ENCODE data around the gene PRAMEF10.
"Not testable (repeated sequence)": the region's sequence is repeated elsewhere in the genome, so short reads cannot be mapped to it uniquely, and the experiment has no call there.

The PRAMEF10 gene

GRCh38 chr1:12898170-12898569 lies at the start of gene PRAMEF10:
PRAMEF10 (minus strand) TSS chr1:12898270; CDS start chr1:12895847, 2,423 bp downstream.
- not testable (repeated sequence) for DNase-seq

- DNase-seq: not testable (repeated sequence)
These were observed 49.4 kb upstream of the PRAMEF10 start, which contains the start of gene PRAMEF6 for GRCh38 chr1:12947480-12947879. PRAMEF6 (minus strand) TSS chr1:12947580; CDS start chr1:12942518, 5,062 bp downstream.

DNA sequence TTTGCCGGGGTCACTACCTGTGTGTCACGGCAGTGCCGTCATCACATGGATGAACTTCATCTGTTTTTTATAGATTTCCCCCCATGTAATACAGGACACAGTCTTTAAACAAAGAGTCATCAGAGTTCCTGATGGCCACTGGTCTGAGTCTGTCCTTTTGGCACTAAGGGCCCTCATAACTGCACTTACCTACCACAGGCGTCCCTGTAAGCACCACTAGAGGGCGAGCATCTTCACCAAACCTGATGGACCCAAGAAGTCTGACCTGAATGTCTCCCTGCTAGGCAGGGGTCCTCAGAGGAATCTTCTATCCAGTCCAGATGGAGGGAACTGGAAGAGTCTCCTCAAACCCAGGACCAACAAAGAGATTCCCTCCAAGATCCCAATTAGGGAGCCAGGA lies 26.3 kb upstream of the PRAMEF10 start:
- DNase-seq: not testable (repeated sequence)

- DNase-seq: not testable (repeated sequence)
These were observed 23.7 kb upstream of the PRAMEF10 start for GRCh38 chr1:12921749-12922148.

DNA sequence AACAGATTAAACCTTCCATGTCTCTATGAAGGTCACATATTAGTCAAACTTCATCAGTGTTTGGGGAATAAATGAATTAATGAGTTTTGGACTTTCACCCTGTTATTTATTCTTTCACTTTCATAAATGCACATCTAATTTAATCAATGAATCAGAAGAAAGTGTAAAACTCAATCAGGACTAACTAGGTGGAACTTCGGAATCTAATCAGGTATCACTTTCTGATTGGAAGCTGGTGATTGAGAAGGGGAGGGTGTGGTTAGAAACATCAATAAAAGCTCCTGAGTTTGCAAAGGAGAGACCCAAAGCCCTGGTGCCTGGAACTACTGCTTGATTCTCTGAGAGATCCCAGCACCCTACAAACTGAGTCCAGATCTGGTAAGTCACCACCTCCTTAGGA lies 18.2 kb upstream of the PRAMEF10 start, which contains the start of gene PRAMEF7:
Gene PRAMEF7 (plus strand): TSS at position 301 of the 400 bp plus-strand sequence. CDS start 1,083 bp downstream, outside the sequence.
- not testable (repeated sequence) for DNase-seq

DNA sequence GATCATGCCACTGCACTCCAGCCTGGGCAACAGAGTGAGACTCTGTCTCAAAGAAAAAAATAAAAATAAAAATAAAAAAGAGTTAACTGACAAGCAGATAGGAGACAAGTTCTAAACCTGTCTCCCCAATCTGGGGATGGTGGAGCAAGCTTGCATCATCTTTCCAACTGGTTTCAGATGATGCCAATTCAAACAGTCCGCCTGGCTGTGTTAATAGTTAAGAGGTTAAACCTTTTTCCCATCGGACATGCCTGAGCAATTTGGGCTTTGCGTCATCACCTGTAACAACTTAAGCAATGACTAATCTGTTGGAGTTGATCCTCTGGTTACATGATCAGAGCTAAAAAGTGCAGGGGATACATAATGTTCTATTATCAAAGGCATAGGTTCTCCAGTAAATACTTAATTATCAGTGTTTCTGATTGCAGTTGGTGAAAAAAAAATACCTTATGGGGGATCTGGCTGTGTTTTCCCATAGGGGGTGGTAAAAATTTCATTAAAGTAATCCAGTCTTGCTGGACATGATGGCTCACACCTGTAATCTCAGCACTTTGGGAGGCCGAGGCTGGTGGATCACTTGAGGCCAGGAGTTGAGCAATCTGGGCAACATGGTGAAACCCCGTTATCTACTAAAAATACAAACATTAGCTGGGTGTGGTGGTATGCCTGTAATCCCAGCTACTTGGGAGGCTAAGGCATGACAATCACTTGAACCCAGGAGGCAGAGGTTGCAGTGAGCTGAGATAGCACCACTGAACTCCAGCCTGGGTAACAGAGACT lies 5.9 kb upstream of the PRAMEF10 start:
- not testable (repeated sequence) for DNase-seq

GRCh38 chr1:12899186-12899585 lies 1.1 kb upstream of the PRAMEF10 start:
- DNase-seq: not testable (repeated sequence)

GRCh38 chr1:12886101-12886500 lies 12.0 kb downstream of the PRAMEF10 start, which contains the start of gene PRAMEF4:
PRAMEF4 (minus strand) TSS chr1:12886201; CDS start chr1:12883394, 2,807 bp downstream.
- DNase-seq: not testable (repeated sequence)

DNA sequence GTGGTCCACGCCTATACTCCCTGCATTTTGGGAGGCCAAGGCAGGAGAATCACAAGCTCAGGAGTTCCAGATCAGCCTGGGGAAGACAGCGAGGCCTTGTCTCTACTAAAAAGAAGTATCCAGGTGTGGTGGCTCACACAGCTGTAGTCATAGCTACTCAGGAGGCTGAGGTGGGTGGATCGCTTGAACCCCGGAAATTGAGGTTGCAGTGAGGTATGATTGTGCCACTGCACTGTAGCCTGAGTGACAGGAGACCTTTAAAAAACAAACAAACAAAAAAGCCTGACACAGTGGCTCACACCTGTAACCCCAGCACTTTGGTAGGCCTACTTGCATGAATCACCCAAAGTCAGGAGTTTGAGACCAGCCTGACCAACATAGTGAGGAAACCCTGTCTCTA lies 19.6 kb downstream of the PRAMEF10 start:
- DNase-seq: not testable (repeated sequence)

DNA sequence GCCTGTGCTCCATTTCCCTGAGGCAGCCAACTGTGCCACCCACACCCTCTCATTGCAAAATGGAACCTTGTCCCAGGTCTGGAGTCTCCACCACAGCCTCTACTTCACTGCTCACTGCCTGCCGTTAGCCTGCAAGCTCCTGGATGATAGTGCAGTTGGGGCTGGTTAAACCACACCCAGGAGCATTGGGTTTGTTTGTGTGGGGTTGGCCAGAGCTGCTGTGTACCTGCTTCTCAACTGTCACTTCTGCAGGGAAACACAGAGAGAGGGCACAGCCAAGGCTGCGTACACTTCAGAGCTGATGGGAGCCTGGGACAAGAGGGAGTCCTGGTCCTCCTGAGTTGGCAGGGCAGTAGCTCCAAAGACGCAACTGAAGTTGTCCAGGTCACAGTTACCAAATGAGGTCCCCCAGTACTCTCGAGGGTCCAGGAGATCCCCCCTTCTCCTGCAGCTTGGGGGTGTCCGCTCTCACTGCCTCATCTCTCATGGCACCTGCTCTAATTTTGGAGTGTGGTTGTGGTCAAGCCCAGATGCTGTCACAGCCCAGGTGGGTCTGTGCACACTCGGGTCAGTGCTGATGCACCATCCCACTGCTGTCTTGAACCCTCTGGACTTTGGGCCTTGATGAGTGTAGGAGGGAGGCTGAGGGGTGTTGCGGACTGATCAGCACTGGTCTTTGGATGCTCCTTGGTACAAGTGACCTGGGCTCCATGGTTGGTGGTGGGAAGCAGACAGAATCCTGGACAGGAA lies 34.8 kb downstream of the PRAMEF10 start:
- not testable (repeated sequence) for DNase-seq

- not testable (repeated sequence) for DNase-seq
These were observed 41.3 kb downstream of the PRAMEF10 start, which contains the start of gene PRAMEF2 for GRCh38 chr1:12856786-12857185. PRAMEF2 (plus strand) TSS chr1:12857086; CDS start chr1:12859010, 1,924 bp downstream.

GRCh38 chr1:12851779-12852178 lies 46.3 kb downstream of the PRAMEF10 start:
- no peak for DNase-seq

DNA sequence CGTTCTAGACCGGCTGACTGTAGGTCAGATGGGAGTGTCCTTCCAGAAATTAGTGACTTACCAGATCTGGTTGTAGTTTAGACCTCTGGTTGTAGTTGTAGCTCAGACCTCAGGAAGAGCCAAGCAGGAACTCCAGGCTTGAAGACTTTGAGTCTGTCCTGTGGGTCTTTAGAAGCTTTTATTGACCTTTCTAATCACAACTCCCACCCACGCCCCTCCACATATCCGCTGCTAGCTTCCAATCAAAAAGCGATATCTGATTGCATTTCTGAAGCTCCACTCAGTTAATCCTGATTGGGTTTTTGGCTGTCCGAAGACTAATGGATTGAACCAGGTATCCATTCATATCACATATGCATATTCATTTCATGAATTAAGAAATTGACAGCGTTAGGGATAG lies 49.5 kb downstream of the PRAMEF10 start, which contains the start of gene HNRNPCL1:
Gene HNRNPCL1 (minus strand): TSS at position 101 of the 400 bp plus-strand sequence. CDS start 431 bp downstream, outside the sequence.
- DNase-seq: not testable (repeated sequence)
